ENCODE measurements around the gene DHX58.
A peak's percentile ranks its signal among the peaks of the same experiment; 100 is the strongest.

Gene DHX58

GRCh38 chr17:42110301-42111264, 1.9 kb downstream of the DHX58 start:
- Histone ChIP-seq H2AFZ (ENCODE audit: insufficient read depth, low read length, poor library complexity) (no peak overlapping the region), H2AK5ac (ENCODE audit: low read length) (no peak overlapping the region), H3K36me3 (ENCODE audit: control insufficient read depth in 1 of 2, insufficient read depth in 2 of 2, low read length in 2 of 2) (peaks cover 7 to 9% of the 10 kb centered on the region in 2 experiments), H2BK5ac (ENCODE audit: low read depth, low read length, poor library complexity) (no peak overlapping the region), H3K27me3 (ENCODE audit: insufficient read depth, low read length) (no peaks in the 10 kb centered on the region), H3K4ac (ENCODE audit: low read depth, low read length) (no peak overlapping the region), H3K4me1 (ENCODE audit: control insufficient read depth in 1 of 2, insufficient read depth in 2 of 2, low read length in 2 of 2) (peaks cover 0 to 3% of the 10 kb centered on the region in 2 experiments), H4K12ac (ENCODE audit: low read depth, low read length) (no peak overlapping the region), H3K79me2 (ENCODE audit: control insufficient read depth, insufficient read depth, low read length, poor library complexity) (no peaks in the 10 kb centered on the region), H3K9me3 (ENCODE audit: insufficient read depth, low read depth, low read length) (peaks cover 2% of the 10 kb centered on the region), H3K27ac (ENCODE audit: low read depth, low read length) (no peak overlapping the region), H3K23ac (ENCODE audit: low read length) (no peak overlapping the region), H3K18ac (ENCODE audit: low read length) (no peak overlapping the region), H4K91ac (ENCODE audit: low read depth, low read length) (no peak overlapping the region), H3K14ac (ENCODE audit: low read length) (no peak overlapping the region), H3K4me3 (ENCODE audit: low read depth, low read length) (no peak overlapping the region), H2BK120ac (ENCODE audit: insufficient read depth, low read length, poor library complexity) (no peak overlapping the region), H3K4me2 (ENCODE audit: low read length) (no peak overlapping the region), H2BK12ac (ENCODE audit: low read length) (no peak overlapping the region), H3K9ac (ENCODE audit: low read length) (no peak overlapping the region), H3K79me1 (ENCODE audit: low read length) (no peaks in the 10 kb centered on the region), H4K8ac (ENCODE audit: low read depth, low read length) (no peak overlapping the region)
- DNase-seq: no peak
- no CpG with 5 or more reads among the region's 18 CpGs for WGBS (ENCODE audit: extremely low coverage, insufficient coverage, insufficient read length)

- Histone ChIP-seq H3K4me2 (ENCODE audit: low read length) (no peak overlapping the region), H4K91ac (ENCODE audit: low read depth, low read length) (no peak overlapping the region), H3K4ac (ENCODE audit: low read depth, low read length) (no peak overlapping the region), H3K4me1 (ENCODE audit: control insufficient read depth in 1 of 2, insufficient read depth in 2 of 2, low read length in 2 of 2) (peaks cover 0 to 3% of the 10 kb centered on the region in 2 experiments), H3K18ac (ENCODE audit: low read length) (no peak overlapping the region), H3K79me2 (ENCODE audit: control insufficient read depth, insufficient read depth, low read length, poor library complexity) (no peaks in the 10 kb centered on the region), H3K27ac (ENCODE audit: low read depth, low read length) (no peak overlapping the region), H4K12ac (ENCODE audit: low read depth, low read length) (no peak overlapping the region), H3K9ac (ENCODE audit: low read length) (no peak overlapping the region), H3K36me3 (ENCODE audit: control insufficient read depth in 1 of 2, insufficient read depth in 2 of 2, low read length in 2 of 2) (peaks cover 0 to 7% of the 10 kb centered on the region in 2 experiments), H2BK12ac (ENCODE audit: low read length) (no peak overlapping the region), H2BK120ac (ENCODE audit: insufficient read depth, low read length, poor library complexity) (no peak overlapping the region), H3K27me3 (ENCODE audit: insufficient read depth, low read length) (no peaks in the 10 kb centered on the region), H2AK5ac (ENCODE audit: low read length) (no peak overlapping the region), H3K4me3 (ENCODE audit: low read depth, low read length) (no peak overlapping the region), H4K8ac (ENCODE audit: low read depth, low read length) (no peak overlapping the region), H3K79me1 (ENCODE audit: low read length) (no peaks in the 10 kb centered on the region), H3K9me3 (ENCODE audit: insufficient read depth, low read depth, low read length) (peaks cover 2% of the 10 kb centered on the region), H3K14ac (ENCODE audit: low read length) (no peak overlapping the region), H2AFZ (ENCODE audit: insufficient read depth, low read length, poor library complexity) (no peak overlapping the region), H2BK5ac (ENCODE audit: low read depth, low read length, poor library complexity) (no peak overlapping the region), H3K23ac (ENCODE audit: low read length) (no peak overlapping the region)
- WGBS (ENCODE audit: extremely low coverage, insufficient coverage, insufficient read length): no CpG with 5 or more reads among the region's 9 CpGs
- DNase-seq: no peak
These were observed 3.4 kb downstream of the DHX58 start for GRCh38 chr17:42109086-42109485.

- no peak overlapping the region for H3K18ac ChIP-seq (ENCODE audit: low read length)
- H3K9ac ChIP-seq (ENCODE audit: low read length): no peak overlapping the region
- no peak overlapping the region for H2BK120ac ChIP-seq (ENCODE audit: insufficient read depth, low read length, poor library complexity)
- H2BK5ac ChIP-seq (ENCODE audit: low read depth, low read length, poor library complexity): no peak overlapping the region
- no peak overlapping the region for H4K12ac ChIP-seq (ENCODE audit: low read depth, low read length)
- peak; percentile 88 to 89 for DNase-seq
- no peak overlapping the region for H2AK5ac ChIP-seq (ENCODE audit: low read length)
- H4K8ac ChIP-seq (ENCODE audit: low read depth, low read length): no peak overlapping the region
- H3K4me3 ChIP-seq (ENCODE audit: low read depth, low read length): no peak overlapping the region
- H2BK12ac ChIP-seq (ENCODE audit: low read length): no peak overlapping the region
- H3K27me3 ChIP-seq (ENCODE audit: insufficient read depth, low read length): no peaks in the 10 kb centered on the region
- H3K4me1 ChIP-seq (ENCODE audit: control insufficient read depth in 1 of 2, insufficient read depth in 2 of 2, low read length in 2 of 2): peaks cover 0 to 3% of the 10 kb centered on the region in 2 experiments
- no CpG with 5 or more reads among the region's 51 CpGs for WGBS (ENCODE audit: extremely low coverage, insufficient coverage, insufficient read length)
- H3K27ac ChIP-seq (ENCODE audit: low read depth, low read length): no peak overlapping the region
- H3K4ac ChIP-seq (ENCODE audit: low read depth, low read length): no peak overlapping the region
- no peak overlapping the region for H3K23ac ChIP-seq (ENCODE audit: low read length)
- H3K36me3 ChIP-seq (ENCODE audit: control insufficient read depth in 1 of 2, insufficient read depth in 2 of 2, low read length in 2 of 2): no peaks in the 10 kb centered on the region
- H3K79me1 ChIP-seq (ENCODE audit: low read length): no peaks in the 10 kb centered on the region
- H3K9me3 ChIP-seq (ENCODE audit: insufficient read depth, low read depth, low read length): peaks cover 2% of the 10 kb centered on the region
- H3K14ac ChIP-seq (ENCODE audit: low read length): no peak overlapping the region
- H3K4me2 ChIP-seq (ENCODE audit: low read length): peak overlapping the region; percentile 34
- no peak overlapping the region for H4K91ac ChIP-seq (ENCODE audit: low read depth, low read length)
- no peak overlapping the region for H2AFZ ChIP-seq (ENCODE audit: insufficient read depth, low read length, poor library complexity)
- no peaks in the 10 kb centered on the region for H3K79me2 ChIP-seq (ENCODE audit: control insufficient read depth, insufficient read depth, low read length, poor library complexity)
These were observed 4.6 kb downstream of the DHX58 start for GRCh38 chr17:42107597-42108576.

- Histone ChIP-seq H3K18ac (ENCODE audit: low read length) (no peak overlapping the region), H3K27ac (ENCODE audit: low read depth, low read length) (no peak overlapping the region), H4K91ac (ENCODE audit: low read depth, low read length) (no peak overlapping the region), H3K36me3 (ENCODE audit: control insufficient read depth in 1 of 2, insufficient read depth in 2 of 2, low read length in 2 of 2) (no peaks in the 10 kb centered on the region), H2AFZ (ENCODE audit: insufficient read depth, low read length, poor library complexity) (no peak overlapping the region), H4K8ac (ENCODE audit: low read depth, low read length) (no peak overlapping the region), H3K4me1 (ENCODE audit: control insufficient read depth in 1 of 2, insufficient read depth in 2 of 2, low read length in 2 of 2) (peaks cover 0 to 3% of the 10 kb centered on the region in 2 experiments), H2BK12ac (ENCODE audit: low read length) (no peak overlapping the region), H4K12ac (ENCODE audit: low read depth, low read length) (no peak overlapping the region), H2BK5ac (ENCODE audit: low read depth, low read length, poor library complexity) (no peak overlapping the region), H2AK5ac (ENCODE audit: low read length) (no peak overlapping the region), H3K79me1 (ENCODE audit: low read length) (no peaks in the 10 kb centered on the region), H3K4me3 (ENCODE audit: low read depth, low read length) (no peak overlapping the region), H3K14ac (ENCODE audit: low read length) (no peak overlapping the region), H3K23ac (ENCODE audit: low read length) (no peak overlapping the region), H3K27me3 (ENCODE audit: insufficient read depth, low read length) (no peaks in the 10 kb centered on the region), H3K4me2 (ENCODE audit: low read length) (no peak overlapping the region), H3K9me3 (ENCODE audit: insufficient read depth, low read depth, low read length) (peaks cover 2% of the 10 kb centered on the region), H2BK120ac (ENCODE audit: insufficient read depth, low read length, poor library complexity) (no peak overlapping the region), H3K9ac (ENCODE audit: low read length) (no peak overlapping the region), H3K4ac (ENCODE audit: low read depth, low read length) (no peak overlapping the region), H3K79me2 (ENCODE audit: control insufficient read depth, insufficient read depth, low read length, poor library complexity) (no peaks in the 10 kb centered on the region)
- WGBS (ENCODE audit: extremely low coverage, insufficient coverage, insufficient read length): no CpG with 5 or more reads among the region's 6 CpGs
- no peak for DNase-seq
These were observed 5.4 kb downstream of the DHX58 start for GRCh38 chr17:42107124-42107523.

Data from trophoblast cell (in vitro differentiated cells and primary cell).